Measurements from ENCODE around the gene PPP1R16B.

DNA sequence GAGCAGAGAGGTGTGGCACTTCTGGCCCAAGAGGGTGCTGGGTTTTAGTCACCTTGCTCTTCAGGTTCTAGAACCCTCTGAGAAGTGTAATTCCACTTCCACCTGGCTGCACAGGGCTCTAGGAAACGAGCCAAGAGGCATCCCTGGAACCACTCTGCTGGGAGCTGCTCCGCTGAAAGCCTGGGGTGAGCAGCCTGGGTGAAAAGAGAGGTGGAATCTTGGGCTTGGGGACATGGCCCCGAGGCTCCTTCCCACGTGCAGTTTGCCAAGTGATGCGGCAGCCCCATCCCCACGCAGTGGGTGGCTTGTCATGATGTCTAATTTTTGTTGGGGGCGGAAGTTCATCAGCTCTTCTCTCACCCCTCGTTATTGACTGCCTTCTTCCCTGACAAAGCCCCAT, 32.8 kb downstream of the PPP1R16B start:
- TF ChIP-seq, protein P1, sequence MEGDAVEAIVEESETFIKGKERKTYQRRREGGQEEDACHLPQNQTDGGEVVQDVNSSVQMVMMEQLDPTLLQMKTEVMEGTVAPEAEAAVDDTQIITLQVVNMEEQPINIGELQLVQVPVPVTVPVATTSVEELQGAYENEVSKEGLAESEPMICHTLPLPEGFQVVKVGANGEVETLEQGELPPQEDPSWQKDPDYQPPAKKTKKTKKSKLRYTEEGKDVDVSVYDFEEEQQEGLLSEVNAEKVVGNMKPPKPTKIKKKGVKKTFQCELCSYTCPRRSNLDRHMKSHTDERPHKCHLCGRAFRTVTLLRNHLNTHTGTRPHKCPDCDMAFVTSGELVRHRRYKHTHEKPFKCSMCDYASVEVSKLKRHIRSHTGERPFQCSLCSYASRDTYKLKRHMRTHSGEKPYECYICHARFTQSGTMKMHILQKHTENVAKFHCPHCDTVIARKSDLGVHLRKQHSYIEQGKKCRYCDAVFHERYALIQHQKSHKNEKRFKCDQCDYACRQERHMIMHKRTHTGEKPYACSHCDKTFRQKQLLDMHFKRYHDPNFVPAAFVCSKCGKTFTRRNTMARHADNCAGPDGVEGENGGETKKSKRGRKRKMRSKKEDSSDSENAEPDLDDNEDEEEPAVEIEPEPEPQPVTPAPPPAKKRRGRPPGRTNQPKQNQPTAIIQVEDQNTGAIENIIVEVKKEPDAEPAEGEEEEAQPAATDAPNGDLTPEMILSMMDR (IDR thresholded peaks at IDR 0.05), result no peak
- TF ChIP-seq POLR2A (IDR thresholded peaks at IDR 0.05), result no peak
